HepG2 (cell line): ENCODE results near the gene MYO3B. TPM values are rescaled to one million over a fixed set of nuclear protein-coding genes. Genes with fewer than 3 reads are reported as not detected.
A peak's percentile ranks its signal among the peaks of the same experiment; 100 is the strongest.

ENCODE experiments used
- ATAC-seq: fragments of 200-7000 bp; cut with Tn5 transposase; 3 replicates; pipeline ENCODE4 v1.9.1; 2020; ENCODE audit warnings: mild to moderate bottlenecking, moderate library complexity
- BruUV-seq: library from RNA; stranded (reverse); fragments of 400-500 nt; replicated peaks from 2 replicates; lab custom pipeline; 2021; lab: Mats Ljungman, UMichigan
- CTCF ChIA-PET: fragments of 300-600 bp; formaldehyde crosslinking; extraction: SDS; loops from one replicate; lab custom pipeline; 2021; ENCODE audit warnings: low total read pairs, inconsistent platforms, low intra/inter-chr PET ratio; lab: Yijun Ruan, JAX
- POLR2A ChIA-PET: fragments of 350-600 bp; sonication (Branson Sonifier 250); formaldehyde crosslinking; loops from one replicate; lab custom pipeline; 2020; ENCODE audit warnings: antibody characterized with exemption, inconsistent platforms; lab: Yijun Ruan, JAX
- DNase-seq: peaks from one replicate; pipeline ENCODE4 v3.0.0-alpha.2; 2015; ENCODE audit warnings: low spot score
- FAIRE-seq: peaks from 3 replicates; lab custom pipeline; 2011; peaks lifted over from hg19 to GRCh38; lab: Jason Lieb, UNC
- H2AFZ ChIP-seq: one replicate; pipeline ENCODE4 v1.6.1; 2011; ENCODE audit warnings: low read length, inconsistent platforms
- H3K27ac ChIP-seq: fragments of 300-600 bp; 3 replicates; pipeline ENCODE4 v1.8.0; 2011; ENCODE audit warnings: mixed run types, mild to moderate bottlenecking, mixed read lengths, low read length, inconsistent platforms; ENCODE audit not compliant: insufficient read depth; ENCODE audit errors: extremely low read length
- H3K27me3 ChIP-seq, 2 experiments: fragments of 200-600 bp in 1 of 2; 2 replicates in 1 of 2; 3 replicates in 1 of 2; pipeline versions ENCODE4 v1.6.0 to v1.8.0; 2011; ENCODE audit warnings: low read length in 2 of 2, mild to moderate bottlenecking in 2 of 2, moderate library complexity in 2 of 2, inconsistent platforms in 1 of 2; ENCODE audit not compliant: insufficient read depth in 2 of 2, control insufficient read depth in 1 of 2
- H3K36me3 ChIP-seq, 2 experiments: fragments of 200-600 bp in 1 of 2; replicated peaks in 1 of 2; 2 replicates in 1 of 2; 3 replicates in 1 of 2; pipeline versions ENCODE4 v1.5.1 to v1.8.0; 2011; ENCODE audit warnings: low read length in 2 of 2, inconsistent platforms in 1 of 2; ENCODE audit not compliant: insufficient read depth in 2 of 2, control insufficient read depth in 1 of 2
- H3K4me1 ChIP-seq: 2 replicates; pipeline ENCODE4 v1.5.1; 2012; ENCODE audit warnings: low read length, inconsistent platforms; ENCODE audit not compliant: insufficient read depth
- H3K4me2 ChIP-seq: 2 replicates; pipeline ENCODE4 v1.6.0; 2011; ENCODE audit warnings: low read depth, low read length, inconsistent platforms
- H3K4me3 ChIP-seq, 3 experiments: fragments of 200-600 bp in 1 of 3; sonication (generic), shearing (Covaris generic) in 1 of 3; replicated peaks in 1 of 3; 2 replicates each; pipeline ENCODE4 v1.5.1; 2011 to 2016; ENCODE audit warnings: low read length in 3 of 3, inconsistent platforms in 2 of 3, low read depth in 2 of 3, mild to moderate bottlenecking in 2 of 3, control low read depth in 1 of 3, mixed read lengths in 1 of 3; ENCODE audit not compliant: insufficient read depth in 1 of 3
- H3K79me2 ChIP-seq: one replicate; pipeline ENCODE4 v1.6.1; 2011; ENCODE audit warnings: low read length, inconsistent platforms; ENCODE audit not compliant: insufficient read depth
- H3K9ac ChIP-seq: 2 replicates; pipeline ENCODE4 v1.6.0; 2011; ENCODE audit warnings: mild to moderate bottlenecking, low read depth, low read length, inconsistent platforms; ENCODE audit not compliant: insufficient read depth
- H3K9me3 ChIP-seq: 2 replicates; pipeline ENCODE4 v1.5.1; 2012; ENCODE audit warnings: mild to moderate bottlenecking, low read length
- H4K20me1 ChIP-seq: 2 replicates; pipeline ENCODE4 v1.6.0; 2011; ENCODE audit warnings: inconsistent platforms, mild to moderate bottlenecking, low read length, moderate library complexity; ENCODE audit not compliant: insufficient read depth
- ARNT ChIP-seq: fragments of 450-650 bp; IDR thresholded peaks from 2 replicates; pipeline ENCODE4 v1.6.1; 2017
- EZH2 ChIP-seq: conservative IDR thresholded peaks from 2 replicates; pipeline ENCODE4 v1.6.1; 2012; ENCODE audit warnings: mild to moderate bottlenecking, low read depth, low read length, moderate library complexity
- FLYWCH1 ChIP-seq: sonication (generic); formaldehyde crosslinking; IDR thresholded peaks from 2 replicates; pipeline ENCODE4 v1.8.1; 2023; ENCODE audit warnings: mild to moderate bottlenecking, missing genetic modification reagents
- HNRNPLL ChIP-seq: fragments of 200-400 bp; formaldehyde crosslinking; IDR thresholded peaks from 2 replicates; pipeline ENCODE4 v1.6.1; 2017; ENCODE audit warnings: mild to moderate bottlenecking, low read depth, low read length; ENCODE audit not compliant: poor library complexity, severe bottlenecking
- MIXL1 ChIP-seq: IDR thresholded peaks from 2 replicates; pipeline ENCODE4 v1.6.1; 2016
- MXD1 ChIP-seq: sonication (generic); formaldehyde crosslinking; IDR thresholded peaks from 2 replicates; pipeline ENCODE4 v1.4.0; 2020; ENCODE audit warnings: mild to moderate bottlenecking, missing genetic modification reagents
- NFRKB ChIP-seq: fragments of 450-650 bp; IDR thresholded peaks from 2 replicates; pipeline ENCODE4 v1.6.1; 2017
- RFX5 ChIP-seq: IDR thresholded peaks from 2 replicates; pipeline ENCODE4 v1.6.1; 2011; ENCODE audit warnings: low read depth, low read length, improper control_type of control experiment
- TAF1 ChIP-seq: sonication (generic); formaldehyde crosslinking; IDR thresholded peaks from 2 replicates; pipeline ENCODE4 v1.4.0; 2020; ENCODE audit warnings: missing genetic modification reagents
- TEAD2 ChIP-seq: sonication (generic); formaldehyde crosslinking; IDR thresholded peaks from 2 replicates; pipeline ENCODE4 v1.9.0; 2021; ENCODE audit warnings: missing genetic modification reagents
- UBTF ChIP-seq: sonication (generic); formaldehyde crosslinking; IDR thresholded peaks from 2 replicates; pipeline ENCODE4 v1.4.0; 2020; ENCODE audit warnings: mild to moderate bottlenecking, missing genetic modification reagents
- ZBTB1 ChIP-seq: sonication (generic); formaldehyde crosslinking; IDR thresholded peaks from 2 replicates; pipeline ENCODE4 v1.4.0; 2020; ENCODE audit warnings: missing genetic modification reagents, borderline replicate concordance
- ZNF331 ChIP-seq: sonication (generic); formaldehyde crosslinking; IDR thresholded peaks from 2 replicates; pipeline ENCODE4 v1.4.0; 2020; ENCODE audit warnings: missing genetic modification reagents
- ZNF513 ChIP-seq: sonication (generic); formaldehyde crosslinking; conservative IDR thresholded peaks from 2 replicates; pipeline ENCODE4 v1.5.0; 2020; ENCODE audit warnings: missing genetic modification reagents
- ZNF703 ChIP-seq: sonication (generic); formaldehyde crosslinking; IDR thresholded peaks from 2 replicates; pipeline ENCODE4 v1.5.1; 2020; ENCODE audit warnings: missing genetic modification reagents, mild to moderate bottlenecking, moderate library complexity, borderline replicate concordance
- WGBS: methylation state at CpG from one replicate; pipeline ENCODE4 v1.1.6; 2017; ENCODE audit warnings: low lambda C conversion rate; 5-methylcytosine and 5-hydroxymethylcytosine counted together
- in situ Hi-C: cut with HindIII; loops from 2 replicates; pipeline ENCODE4 v1.10.0; 2017; ENCODE audit warnings: low pct_unique_long_range_greater_than_20kb; ENCODE audit not compliant: extremely low pct_ligation_motif_present
- intact Hi-C: fragments of 100-400 bp; cut with micrococcal nuclease; formaldehyde crosslinking; loops from one replicate; pipeline ENCODE4 v1.10.0; 2022; ENCODE audit not compliant: unreplicated experiment
- polyA plus RNA-seq, 8 experiments: library from polyadenylated mRNA; depleted of rRNA in 3 of 8; stranded (reverse) in 7 of 8; unstranded in 1 of 8; fragments of >200 nt; fragmentation: Illumina TruSeq in 4 of 8; extraction: Trizol in 4 of 8; gene quantifications; 2 replicates each; pipeline versions ENCODE4 v1.2.1 to v1.2.3, GENCODE V29; 2011 to 2016; ENCODE audit warnings: low read depth in 4 of 8, missing spikeins in 1 of 8, mixed read lengths in 1 of 8; ENCODE audit not compliant: insufficient read depth in 1 of 8
- total RNA-seq, 5 experiments: library from RNA; depleted of rRNA; stranded (reverse); fragments of >200 nt; fragmentation: Illumina TruSeq; extraction: Trizol; gene quantifications; 2 replicates each; pipeline ENCODE4 v1.2.3, GENCODE V29; 2016; ENCODE audit warnings: low read depth in 1 of 5
- TF ChIP-seq, protein P1 (sequence below): IDR thresholded peaks from 2 replicates; pipeline ENCODE4 v1.6.1; 2018; ENCODE audit warnings: missing genetic modification reagents

The MYO3B gene
- total and polyA plus RNA-seq, 2 of the 13 experiments (the other 11 are each of a cell fraction or from before 2014, with no cell fraction given) = 0.01 TPM; not detected in 1

DNA sequence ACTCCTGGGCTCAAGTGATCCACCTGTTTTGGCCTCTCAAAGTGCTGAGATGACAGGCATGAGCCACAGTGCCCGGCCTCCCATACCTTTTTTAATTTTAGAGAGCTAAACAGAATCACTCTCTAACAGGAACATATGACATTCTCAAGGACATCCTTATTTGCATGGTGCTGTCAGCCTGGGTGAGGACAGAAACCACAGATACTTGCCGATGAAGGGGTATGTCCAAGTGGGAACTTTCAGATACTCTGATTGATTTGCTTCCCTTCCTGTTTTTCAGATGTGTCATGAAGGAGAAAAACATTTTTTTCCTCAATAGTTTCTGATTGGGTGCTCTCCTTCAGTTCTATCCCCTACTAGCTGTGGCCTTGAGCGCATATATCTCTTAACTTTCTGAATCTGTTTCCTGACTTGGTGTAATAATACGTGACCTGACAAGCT lies 49.6 kb downstream of the MYO3B start:
- H3K4me3 ChIP-seq = no peak overlapping the region
- peaks cover 11% of the 10 kb centered on the region; the same call in 1 of the 2 replicates for H3K4me1 ChIP-seq
- H3K4me2 ChIP-seq = no peak overlapping the region
- no peak overlapping the region for H2AFZ ChIP-seq
- peak; percentile 35; the same call in 1 of the 3 replicates for ATAC-seq
- H3K36me3 ChIP-seq = no peaks in the 10 kb centered on the region
- ChIA-PET POLR2A (no interaction called here), CTCF (no interaction called here)
- intact Hi-C loops (no loop called here), in situ Hi-C loops (no loop called here)
- no peak overlapping the region for H3K9ac ChIP-seq
- peaks cover 0 to 19% of the 10 kb centered on the region in 2 experiments; a peak in 2 of 5 replicates for H3K27me3 ChIP-seq
- BruUV-seq = no TSS peak
- DNase-seq = no peak
- TF ChIP-seq UBTF (CRISPR knock-in tag) (no peak), TEAD2 (CRISPR knock-in tag) (no peak), FLYWCH1 (CRISPR knock-in tag) (no peak), ZNF331 (CRISPR knock-in tag) (no peak), EZH2 (no peak), ZNF703 (CRISPR knock-in tag) (no peak), RFX5 (no peak), ARNT (no peak), MXD1 (CRISPR knock-in tag) (no peak), HNRNPLL (no peak), ZBTB1 (no peak), MIXL1 (CRISPR knock-in tag) (no peak), TAF1 (CRISPR knock-in tag) (no peak), NFRKB (no peak), ZNF513 (CRISPR knock-in tag) (no peak)
- TF ChIP-seq, protein P1, sequence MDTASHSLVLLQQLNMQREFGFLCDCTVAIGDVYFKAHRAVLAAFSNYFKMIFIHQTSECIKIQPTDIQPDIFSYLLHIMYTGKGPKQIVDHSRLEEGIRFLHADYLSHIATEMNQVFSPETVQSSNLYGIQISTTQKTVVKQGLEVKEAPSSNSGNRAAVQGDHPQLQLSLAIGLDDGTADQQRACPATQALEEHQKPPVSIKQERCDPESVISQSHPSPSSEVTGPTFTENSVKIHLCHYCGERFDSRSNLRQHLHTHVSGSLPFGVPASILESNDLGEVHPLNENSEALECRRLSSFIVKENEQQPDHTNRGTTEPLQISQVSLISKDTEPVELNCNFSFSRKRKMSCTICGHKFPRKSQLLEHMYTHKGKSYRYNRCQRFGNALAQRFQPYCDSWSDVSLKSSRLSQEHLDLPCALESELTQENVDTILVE (CRISPR knock-in tag) = no peak
- no peak overlapping the region for H3K27ac ChIP-seq
- FAIRE-seq = no peak
- 41% methylated on average over 4 of the region's 4 CpGs for WGBS
- no peaks in the 10 kb centered on the region for H3K9me3 ChIP-seq
- H3K79me2 ChIP-seq = no peaks in the 10 kb centered on the region
- no peaks in the 10 kb centered on the region for H4K20me1 ChIP-seq
